Coronary artery (tissue), 2 donors: ENCODE data around the gene BRCA2.

ENCODE experiments used
- DNase-seq: peaks from one replicate; pipeline ENCODE4 v3.0.0-alpha.2; 2017; ENCODE audit warnings: low spot score
- H3K27ac ChIP-seq, 2 donors: fragments of 200-600 bp; sonication (generic); one replicate each; pipeline ENCODE4 v1.5.1; 2016 to 2019
- H3K4me3 ChIP-seq: fragments of 200-600 bp; sonication (generic); 2 replicates; pipeline ENCODE4 v1.5.1; 2016; ENCODE audit warnings: mild to moderate bottlenecking, moderate library complexity
- TF ChIP-seq, protein P1 (sequence below): fragments of 200-600 bp; sonication (generic); IDR thresholded peaks from one replicate; pipeline ENCODE4 v1.5.1; 2019; ENCODE audit warnings: antibody characterized with exemption

The BRCA2 gene

DNA sequence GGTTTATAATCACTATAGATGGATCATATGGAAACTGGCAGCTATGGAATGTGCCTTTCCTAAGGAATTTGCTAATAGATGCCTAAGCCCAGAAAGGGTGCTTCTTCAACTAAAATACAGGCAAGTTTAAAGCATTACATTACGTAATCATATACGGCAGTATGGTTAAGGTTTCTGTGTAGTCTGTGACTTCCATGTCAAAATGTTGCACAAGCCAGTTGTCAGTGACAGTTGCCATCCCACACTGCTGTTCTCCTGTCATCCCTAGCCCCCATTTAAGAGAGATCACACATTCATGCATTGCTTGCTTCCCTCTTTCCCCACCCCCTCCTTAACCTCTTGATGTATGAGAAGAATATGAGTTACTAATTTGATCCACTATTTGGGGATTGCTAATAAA is 47.3 kb downstream of the BRCA2 start:
- no peak for DNase-seq
- Histone ChIP-seq H3K27ac (no peak overlapping the region), H3K4me3 (no peak overlapping the region)
- TF ChIP-seq, protein P1, sequence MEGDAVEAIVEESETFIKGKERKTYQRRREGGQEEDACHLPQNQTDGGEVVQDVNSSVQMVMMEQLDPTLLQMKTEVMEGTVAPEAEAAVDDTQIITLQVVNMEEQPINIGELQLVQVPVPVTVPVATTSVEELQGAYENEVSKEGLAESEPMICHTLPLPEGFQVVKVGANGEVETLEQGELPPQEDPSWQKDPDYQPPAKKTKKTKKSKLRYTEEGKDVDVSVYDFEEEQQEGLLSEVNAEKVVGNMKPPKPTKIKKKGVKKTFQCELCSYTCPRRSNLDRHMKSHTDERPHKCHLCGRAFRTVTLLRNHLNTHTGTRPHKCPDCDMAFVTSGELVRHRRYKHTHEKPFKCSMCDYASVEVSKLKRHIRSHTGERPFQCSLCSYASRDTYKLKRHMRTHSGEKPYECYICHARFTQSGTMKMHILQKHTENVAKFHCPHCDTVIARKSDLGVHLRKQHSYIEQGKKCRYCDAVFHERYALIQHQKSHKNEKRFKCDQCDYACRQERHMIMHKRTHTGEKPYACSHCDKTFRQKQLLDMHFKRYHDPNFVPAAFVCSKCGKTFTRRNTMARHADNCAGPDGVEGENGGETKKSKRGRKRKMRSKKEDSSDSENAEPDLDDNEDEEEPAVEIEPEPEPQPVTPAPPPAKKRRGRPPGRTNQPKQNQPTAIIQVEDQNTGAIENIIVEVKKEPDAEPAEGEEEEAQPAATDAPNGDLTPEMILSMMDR = no peak

DNA sequence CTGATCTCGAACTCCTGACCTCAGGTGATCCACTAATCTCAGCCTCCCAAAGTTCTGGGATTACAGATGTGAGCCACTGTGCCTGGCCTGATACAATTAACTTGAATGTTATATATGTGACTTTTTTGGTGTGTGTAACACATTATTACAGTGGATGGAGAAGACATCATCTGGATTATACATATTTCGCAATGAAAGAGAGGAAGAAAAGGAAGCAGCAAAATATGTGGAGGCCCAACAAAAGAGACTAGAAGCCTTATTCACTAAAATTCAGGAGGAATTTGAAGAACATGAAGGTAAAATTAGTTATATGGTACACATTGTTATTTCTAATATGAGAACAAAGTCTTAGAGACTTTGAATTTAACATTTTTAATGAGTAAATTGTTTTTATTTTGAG is 55.5 kb downstream of the BRCA2 start:
- Histone ChIP-seq H3K4me3 (no peak overlapping the region), H3K27ac (no peak overlapping the region)
- TF ChIP-seq, protein P1 = no peak
- no peak for DNase-seq

DNA sequence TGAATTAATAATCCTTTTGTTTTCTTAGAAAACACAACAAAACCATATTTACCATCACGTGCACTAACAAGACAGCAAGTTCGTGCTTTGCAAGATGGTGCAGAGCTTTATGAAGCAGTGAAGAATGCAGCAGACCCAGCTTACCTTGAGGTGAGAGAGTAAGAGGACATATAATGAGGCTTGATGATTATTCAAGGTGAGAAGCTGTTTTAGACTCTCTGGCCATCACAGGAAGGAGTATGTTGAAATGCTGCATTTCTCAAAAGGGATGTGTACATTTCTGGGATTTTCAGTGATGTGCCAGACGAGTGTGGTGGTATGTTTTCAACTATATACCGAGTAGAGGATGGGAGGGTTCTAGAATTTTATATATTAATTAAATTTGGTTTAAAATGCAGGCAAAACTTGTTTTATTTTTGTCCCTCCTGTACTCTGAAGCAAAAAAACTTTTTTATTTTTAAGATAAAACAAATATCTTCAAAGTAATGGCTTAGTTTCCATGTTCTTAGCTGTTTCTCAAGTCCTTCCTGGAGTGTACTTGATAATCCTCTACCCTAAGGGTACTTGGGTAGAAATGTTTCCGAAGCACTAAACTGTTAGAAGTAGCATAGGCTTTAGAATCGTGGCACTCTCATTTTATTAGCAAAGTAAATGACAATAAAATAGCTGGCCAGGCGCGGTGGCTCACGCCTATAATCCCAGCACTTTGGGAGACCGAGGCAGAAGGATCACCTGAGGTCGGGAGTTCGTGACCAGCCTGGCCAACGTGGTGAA is 61.5 kb downstream of the BRCA2 start:
- TF ChIP-seq, protein P1 = no peak
- H3K27ac ChIP-seq = no peak overlapping the region
- H3K4me3 ChIP-seq = no peak overlapping the region
- no peak for DNase-seq

GRCh38 chr13:32378012-32378411 is 62.7 kb downstream of the BRCA2 start:
- TF ChIP-seq, protein P1 = no peak
- Histone ChIP-seq H3K4me3 (no peak overlapping the region), H3K27ac (no peak overlapping the region)
- no peak for DNase-seq

DNA sequence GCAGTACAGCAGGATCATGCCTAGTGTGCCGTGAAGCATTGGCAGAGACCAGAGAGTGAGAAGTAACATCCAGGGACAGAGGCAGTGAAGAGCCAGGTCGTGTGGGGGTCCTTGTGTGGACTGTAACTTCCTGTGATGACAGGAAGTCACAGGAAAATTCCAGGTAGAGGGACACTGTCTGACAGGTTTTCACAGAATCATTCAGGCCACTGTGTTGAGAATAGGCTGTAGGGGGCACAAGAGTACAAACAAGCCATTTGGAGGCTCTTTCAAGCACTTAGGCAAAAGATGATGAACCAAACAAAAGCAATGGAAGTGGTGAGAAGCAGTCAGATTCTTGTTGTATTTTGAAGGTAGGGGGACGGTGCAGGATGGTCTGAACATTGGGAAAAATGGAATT is 66.2 kb downstream of the BRCA2 start:
- H3K4me3 ChIP-seq = no peak overlapping the region
- no peak for DNase-seq
- TF ChIP-seq, protein P1 = peak; percentile 26
- no peak overlapping the region for H3K27ac ChIP-seq

GRCh38 chr13:32383836-32384618 is 68.7 kb downstream of the BRCA2 start:
- no peak for DNase-seq
- H3K27ac ChIP-seq = no peak overlapping the region
- H3K4me3 ChIP-seq = no peak overlapping the region
- TF ChIP-seq, protein P1 = no peak
